Loucy (cell line): Measurements from ENCODE around the gene CAMK2D.

Experiments
- H2AFZ ChIP-seq: fragments of 200-600 bp; sonication (generic); 2 replicates; pipeline ENCODE4 v1.6.0; 2016; ENCODE audit warnings: antibody characterized with exemption, mild to moderate bottlenecking, low read length, moderate library complexity
- H3F3A ChIP-seq: fragments of 200-600 bp; 2 replicates; pipeline ENCODE4 v1.6.0; 2016; ENCODE audit warnings: antibody characterized with exemption, low read depth, mild to moderate bottlenecking
- H3K27me3 ChIP-seq: fragments of 200-600 bp; sonication (generic); 2 replicates; pipeline ENCODE4 v1.6.1; 2014; ENCODE audit warnings: low read length, mild to moderate bottlenecking; ENCODE audit not compliant: insufficient read depth, poor library complexity, severe bottlenecking
- H3K36me3 ChIP-seq: fragments of 200-600 bp; sonication (generic); 2 replicates; pipeline ENCODE4 v1.6.1; 2016; ENCODE audit warnings: low read length; ENCODE audit not compliant: insufficient read depth
- H3K4me1 ChIP-seq: fragments of 200-600 bp; sonication (generic); 2 replicates; pipeline ENCODE4 v1.5.1; 2014; ENCODE audit warnings: low read length, mild to moderate bottlenecking; ENCODE audit not compliant: insufficient read depth, poor library complexity, severe bottlenecking
- H3K4me2 ChIP-seq: fragments of 200-600 bp; sonication (generic); 2 replicates; pipeline ENCODE4 v1.6.0; 2014; ENCODE audit warnings: antibody characterized with exemption, low read length, low read depth, mild to moderate bottlenecking; ENCODE audit not compliant: poor library complexity, severe bottlenecking
- H3K4me3 ChIP-seq: fragments of 200-600 bp; sonication (generic); 2 replicates; pipeline ENCODE4 v1.5.1; 2014; ENCODE audit warnings: low read length, mild to moderate bottlenecking, mixed read lengths; ENCODE audit not compliant: poor library complexity, severe bottlenecking
- H3K79me2 ChIP-seq: fragments of 200-600 bp; sonication (generic); 2 replicates; pipeline ENCODE4 v1.6.1; 2014; ENCODE audit warnings: low read length; ENCODE audit not compliant: insufficient read depth
- H3K9ac ChIP-seq: fragments of 200-600 bp; sonication (generic); 2 replicates; pipeline ENCODE4 v1.6.0; 2014; ENCODE audit warnings: mild to moderate bottlenecking, low read depth, low read length, moderate library complexity; ENCODE audit not compliant: poor library complexity, severe bottlenecking
- H3K9me2 ChIP-seq: fragments of 200-600 bp; sonication (generic); replicated peaks from 2 replicates; pipeline ENCODE4 v1.6.1; 2016; ENCODE audit warnings: low read depth, low read length, mixed read lengths
- H3K9me3 ChIP-seq: fragments of 200-600 bp; sonication (generic); 2 replicates; pipeline ENCODE4 v1.6.1; 2014; ENCODE audit warnings: mild to moderate bottlenecking, antibody characterized with exemption, low read length, low read depth; ENCODE audit not compliant: insufficient read depth
- H4K20me1 ChIP-seq: fragments of 200-600 bp; sonication (generic); 2 replicates; pipeline ENCODE4 v1.6.0; 2014; ENCODE audit warnings: antibody characterized with exemption, low read length, mild to moderate bottlenecking; ENCODE audit not compliant: insufficient read depth, poor library complexity, severe bottlenecking
- EZH2phosphoT487 ChIP-seq: fragments of 200-600 bp; IDR thresholded peaks from 2 replicates; pipeline ENCODE4 v1.6.1; 2018; ENCODE audit warnings: antibody characterized with exemption, mild to moderate bottlenecking, moderate library complexity, borderline replicate concordance
- TF ChIP-seq, protein P1 (sequence below): fragments of 200-600 bp; sonication (generic); conservative IDR thresholded peaks from 2 replicates; pipeline ENCODE4 v1.5.1; 2014; ENCODE audit warnings: mild to moderate bottlenecking, antibody characterized with exemption, low read length

The CAMK2D gene

GRCh38 chr4:113684534-113685091, 76.9 kb downstream of the CAMK2D start:
- Histone ChIP-seq H2AFZ (no peak overlapping the region), H3K9ac (no peak overlapping the region), H3K9me3 (peaks cover 13% of the 10 kb centered on the region), H3K4me1 (peaks cover 34% of the 10 kb centered on the region), H3K9me2 (no peaks in the 10 kb centered on the region), H4K20me1 (no peaks in the 10 kb centered on the region), H3K36me3 (no peaks in the 10 kb centered on the region), H3F3A (peaks cover 5% of the 10 kb centered on the region; the same call in 1 of the 2 replicates), H3K4me2 (no peak overlapping the region), H3K79me2 (0 out of 2 replicates have a peak, but pooled peaks cover 15% of the 10 kb centered on the region), H3K4me3 (no peak overlapping the region), H3K27me3 (no peaks in the 10 kb centered on the region)
- TF ChIP-seq, protein P1, sequence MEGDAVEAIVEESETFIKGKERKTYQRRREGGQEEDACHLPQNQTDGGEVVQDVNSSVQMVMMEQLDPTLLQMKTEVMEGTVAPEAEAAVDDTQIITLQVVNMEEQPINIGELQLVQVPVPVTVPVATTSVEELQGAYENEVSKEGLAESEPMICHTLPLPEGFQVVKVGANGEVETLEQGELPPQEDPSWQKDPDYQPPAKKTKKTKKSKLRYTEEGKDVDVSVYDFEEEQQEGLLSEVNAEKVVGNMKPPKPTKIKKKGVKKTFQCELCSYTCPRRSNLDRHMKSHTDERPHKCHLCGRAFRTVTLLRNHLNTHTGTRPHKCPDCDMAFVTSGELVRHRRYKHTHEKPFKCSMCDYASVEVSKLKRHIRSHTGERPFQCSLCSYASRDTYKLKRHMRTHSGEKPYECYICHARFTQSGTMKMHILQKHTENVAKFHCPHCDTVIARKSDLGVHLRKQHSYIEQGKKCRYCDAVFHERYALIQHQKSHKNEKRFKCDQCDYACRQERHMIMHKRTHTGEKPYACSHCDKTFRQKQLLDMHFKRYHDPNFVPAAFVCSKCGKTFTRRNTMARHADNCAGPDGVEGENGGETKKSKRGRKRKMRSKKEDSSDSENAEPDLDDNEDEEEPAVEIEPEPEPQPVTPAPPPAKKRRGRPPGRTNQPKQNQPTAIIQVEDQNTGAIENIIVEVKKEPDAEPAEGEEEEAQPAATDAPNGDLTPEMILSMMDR: peak; percentile 25
- TF ChIP-seq EZH2phosphoT487: no peak

DNA sequence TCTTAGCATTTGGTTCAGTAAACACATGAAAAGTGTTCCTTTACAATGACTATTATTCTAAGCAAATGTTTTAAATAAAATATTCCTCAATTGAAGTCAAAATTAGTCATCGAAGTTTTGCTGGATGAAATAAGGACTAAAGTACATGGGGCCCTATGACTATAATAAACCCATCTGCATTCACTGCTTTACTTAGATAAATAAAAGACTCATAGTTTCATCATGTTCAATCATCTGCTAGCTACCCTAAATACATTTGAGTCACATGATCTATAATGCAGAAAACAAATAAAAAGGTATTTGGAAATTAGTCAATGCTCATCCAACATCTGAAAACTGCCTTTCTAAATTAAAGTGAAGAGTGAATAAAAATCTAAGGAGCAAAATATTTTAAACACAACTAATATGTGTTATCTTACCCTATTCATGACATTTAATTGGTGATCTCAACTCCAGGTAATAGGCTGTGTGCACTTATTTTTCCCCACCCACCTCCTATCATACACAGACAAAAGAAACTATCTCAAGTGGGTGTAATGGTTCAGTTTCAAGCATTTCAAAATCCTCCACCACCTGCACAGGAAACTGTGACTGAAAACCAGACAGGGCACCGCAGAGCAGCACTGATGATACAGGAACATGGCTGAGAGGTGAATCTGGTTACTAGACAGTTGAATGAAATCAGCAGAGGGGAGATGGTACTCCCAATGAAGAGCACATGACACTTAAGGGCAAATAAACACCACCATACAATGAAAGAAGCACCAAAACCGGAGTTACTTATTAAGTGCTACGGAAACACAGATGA, 78.6 kb downstream of the CAMK2D start:
- no peaks in the 10 kb centered on the region for H3K9me2 ChIP-seq
- H3K4me2 ChIP-seq: peak overlapping the region; percentile 60
- 0 out of 2 replicates have a peak, but pooled peaks cover 10% of the 10 kb centered on the region for H3K79me2 ChIP-seq
- peaks cover 5% of the 10 kb centered on the region; the same call in 1 of the 2 replicates for H3F3A ChIP-seq
- TF ChIP-seq, protein P1: no peak
- TF ChIP-seq EZH2phosphoT487: no peak
- H4K20me1 ChIP-seq: no peaks in the 10 kb centered on the region
- H3K9ac ChIP-seq: no peak overlapping the region
- H3K36me3 ChIP-seq: no peaks in the 10 kb centered on the region
- peaks cover 13% of the 10 kb centered on the region for H3K9me3 ChIP-seq
- H3K4me1 ChIP-seq: peaks cover 34% of the 10 kb centered on the region
- peak overlapping the region; percentile 4 for H3K4me3 ChIP-seq
- H2AFZ ChIP-seq: 0 out of 2 replicates have a peak overlapping the region, but pooled peaks have one; percentile 15
- no peaks in the 10 kb centered on the region for H3K27me3 ChIP-seq

- Histone ChIP-seq H3K9me2 (no peaks in the 10 kb centered on the region), H3K9me3 (peaks cover 13% of the 10 kb centered on the region), H3K36me3 (no peaks in the 10 kb centered on the region), H3K4me3 (no peak overlapping the region), H3K27me3 (no peaks in the 10 kb centered on the region), H3K4me1 (peaks cover 29% of the 10 kb centered on the region), H3F3A (peaks cover 5% of the 10 kb centered on the region; the same call in 1 of the 2 replicates), H3K9ac (no peak overlapping the region), H3K4me2 (no peak overlapping the region), H4K20me1 (no peaks in the 10 kb centered on the region), H3K79me2 (0 out of 2 replicates have a peak, but pooled peaks cover 10% of the 10 kb centered on the region), H2AFZ (no peak overlapping the region)
- no peak for TF ChIP-seq EZH2phosphoT487
Observed at GRCh38 chr4:113678641-113679040, 82.9 kb downstream of the CAMK2D start.
